Fibroblast of peridontal ligament (primary cell): ENCODE results near the gene KLF14.
"Not testable (repeated sequence)": the region's sequence is repeated elsewhere in the genome, so short reads cannot be mapped to it uniquely, and the experiment has no call there.

ENCODE experiments used
- DNase-seq: peaks from one replicate; pipeline ENCODE4 v3.0.0-alpha.2; 2010; ENCODE audit errors: extremely low read depth

KLF14 gene

DNA sequence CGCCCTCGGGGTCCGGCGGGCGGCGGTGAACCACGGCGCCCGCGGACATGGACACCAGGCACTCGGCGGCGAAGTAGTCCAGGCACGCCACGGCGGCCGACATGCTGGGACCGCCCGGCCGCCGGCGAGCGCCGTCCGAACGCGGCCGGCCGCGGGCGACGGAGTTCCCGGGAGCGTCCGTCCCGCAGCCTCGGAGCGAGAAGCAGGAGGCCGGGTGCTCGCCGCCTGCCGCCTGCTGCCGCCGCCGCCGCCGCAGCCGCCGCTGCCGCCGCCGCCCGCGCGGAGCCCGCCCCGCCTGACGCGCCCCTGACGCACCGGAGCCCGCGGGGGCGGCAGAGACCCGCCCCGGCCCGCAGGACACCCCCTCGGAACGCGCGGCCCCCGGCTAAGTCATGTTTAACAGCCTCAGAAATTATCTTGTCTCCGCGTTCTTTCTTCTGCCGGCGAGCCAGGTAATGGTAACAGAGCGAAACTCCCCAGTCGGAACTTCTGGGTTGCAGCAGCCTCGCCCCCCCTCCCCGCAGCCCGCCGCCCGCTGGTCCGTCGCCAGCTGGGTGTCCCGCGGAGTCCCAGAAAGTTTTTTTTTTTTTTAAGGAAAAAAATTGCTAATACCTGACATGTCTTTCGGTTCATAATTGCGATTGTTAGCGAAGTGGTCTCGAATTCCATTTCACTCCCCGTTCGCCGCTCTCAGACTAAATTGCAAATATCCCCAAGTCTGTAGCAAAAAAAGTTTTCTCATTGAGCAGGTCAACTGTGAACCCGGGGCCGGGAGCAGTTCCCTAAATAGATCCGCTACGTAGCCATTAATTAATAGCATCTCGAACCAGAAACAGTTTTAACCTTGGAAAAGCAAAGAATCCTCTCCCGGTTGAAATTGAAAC, at the start of gene KLF14:
TSS of gene KLF14 (minus strand) at position 277 of the 884 bp plus-strand sequence. CDS start at position 103, 174 bp downstream.
- DNase-seq: no peak

DNA sequence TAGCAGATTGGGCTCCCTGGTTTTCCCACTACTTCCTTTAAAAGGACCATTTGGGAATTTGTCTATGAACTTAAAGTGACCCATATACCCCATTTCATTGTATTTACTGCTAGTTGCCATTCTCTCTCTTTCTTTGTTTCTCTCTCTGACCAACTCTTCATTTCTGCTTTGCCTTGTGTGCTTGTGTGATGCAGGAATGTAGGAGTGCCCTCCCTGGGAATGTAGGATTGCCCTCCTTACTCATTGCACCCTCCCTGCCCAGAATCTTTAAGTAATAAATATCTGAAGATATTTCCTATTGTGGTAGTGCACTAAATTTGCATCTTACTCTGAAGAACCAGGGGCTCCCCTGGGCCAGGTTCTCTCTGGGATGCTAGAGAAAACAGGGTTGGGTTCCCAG, 47.3 kb upstream of the KLF14 start:
- no peak for DNase-seq

DNA sequence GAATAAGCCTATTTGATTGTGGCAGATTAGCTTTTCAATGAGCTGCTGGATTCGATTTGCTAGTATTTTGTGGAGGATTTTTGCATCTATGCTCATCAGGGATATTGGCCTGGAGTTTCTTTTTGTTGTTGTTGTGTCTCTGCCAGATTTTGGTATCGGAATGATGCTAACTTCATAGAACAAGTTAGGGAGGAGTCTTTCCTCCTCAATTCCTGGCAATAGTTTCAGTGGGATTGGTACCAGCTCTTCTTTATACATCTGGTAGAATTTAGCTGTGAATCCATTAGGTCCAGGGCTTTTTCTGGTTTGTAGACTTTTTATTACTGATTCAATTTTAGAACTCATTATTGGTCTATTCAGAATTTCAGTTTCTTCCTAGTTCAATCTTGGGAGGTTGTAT, 43.4 kb upstream of the KLF14 start:
- DNase-seq: no peak

DNA sequence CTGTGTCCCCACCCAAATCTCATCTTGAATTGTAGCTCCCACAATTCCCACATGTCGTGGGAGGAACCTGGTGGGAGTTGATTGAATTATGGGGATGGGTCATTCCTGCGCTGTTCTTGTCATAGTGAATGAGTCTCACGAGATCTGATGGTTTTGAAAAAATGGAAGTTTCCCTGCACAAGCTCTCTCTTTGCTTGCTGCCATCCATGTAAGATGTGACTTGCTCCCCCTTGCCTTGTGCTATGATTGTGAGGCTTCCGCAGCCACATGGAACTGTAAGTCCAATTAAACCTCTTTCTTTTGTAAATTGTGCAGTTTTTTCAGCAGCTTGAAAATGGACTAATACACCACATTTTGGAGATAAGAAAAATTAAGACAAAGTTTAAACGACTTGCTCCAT, 38.4 kb upstream of the KLF14 start:
- DNase-seq: not testable (repeated sequence)

DNA sequence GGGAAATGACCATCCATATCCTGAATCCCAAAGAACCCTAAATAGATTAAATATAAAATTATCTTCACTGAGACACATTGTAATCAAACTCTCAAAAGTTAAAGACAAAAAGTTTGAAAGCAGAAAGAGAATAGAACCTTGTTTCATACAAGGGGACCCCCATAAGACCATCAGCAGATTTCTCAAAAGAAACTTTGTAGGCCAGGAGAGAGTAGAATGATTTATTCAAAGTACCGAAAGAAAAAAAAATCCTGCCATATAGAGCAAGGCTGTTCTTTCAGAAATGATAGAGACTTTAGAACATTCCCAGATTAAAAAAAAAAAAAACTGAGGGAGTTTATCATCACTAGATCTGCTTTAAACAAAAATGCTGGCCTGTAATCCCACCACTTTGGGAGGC, 34.8 kb upstream of the KLF14 start:
- DNase-seq: no peak

DNA sequence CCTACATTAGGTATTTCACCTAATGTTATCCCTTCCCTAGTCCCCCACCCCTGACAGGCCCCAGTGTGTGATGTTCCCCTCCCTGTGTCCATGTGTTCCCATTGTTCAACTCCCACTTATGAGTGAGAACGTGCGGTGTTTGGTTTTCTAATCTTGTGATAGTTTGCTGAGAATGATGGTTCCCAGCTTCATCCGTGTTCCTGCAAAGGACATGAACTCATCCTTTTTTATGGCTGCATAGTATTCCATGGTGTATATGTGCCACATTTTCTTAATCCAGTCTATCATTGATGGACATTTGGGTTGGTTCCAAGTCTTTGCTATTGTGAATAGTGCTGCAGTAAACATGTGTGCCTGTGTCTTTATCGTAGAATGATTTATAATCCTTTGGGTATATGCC, 30.6 kb upstream of the KLF14 start:
- DNase-seq: not testable (repeated sequence)

DNA sequence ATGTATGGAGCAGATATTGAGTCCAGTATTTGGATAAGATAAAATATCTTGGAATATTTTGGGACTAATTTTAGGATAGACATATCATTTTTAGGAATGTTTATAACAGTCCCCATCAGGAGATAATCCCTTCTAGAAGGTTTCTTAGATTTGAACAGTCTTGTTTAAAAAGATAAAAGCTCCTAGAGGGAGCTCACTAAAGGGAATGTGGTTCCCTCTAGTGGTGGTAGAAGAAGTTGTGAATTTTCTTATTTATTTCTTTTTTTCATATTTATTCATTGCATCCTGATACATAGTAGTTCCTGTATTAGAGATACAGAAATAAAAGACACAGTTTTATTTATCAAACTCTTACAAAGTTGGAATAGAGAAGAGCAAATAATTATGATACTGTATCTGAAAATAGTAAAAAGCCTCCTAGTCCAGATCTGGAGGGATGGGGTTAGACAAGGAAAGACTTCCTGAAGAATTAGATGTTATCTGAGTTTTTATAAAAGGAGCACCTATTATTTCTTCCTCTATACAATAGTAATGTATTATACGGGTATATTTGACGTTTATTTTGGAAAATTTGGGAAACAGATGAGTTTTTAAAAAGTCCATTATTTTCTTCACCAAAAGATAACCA, 24.5 kb upstream of the KLF14 start:
- DNase-seq: peak; percentile 82

DNA sequence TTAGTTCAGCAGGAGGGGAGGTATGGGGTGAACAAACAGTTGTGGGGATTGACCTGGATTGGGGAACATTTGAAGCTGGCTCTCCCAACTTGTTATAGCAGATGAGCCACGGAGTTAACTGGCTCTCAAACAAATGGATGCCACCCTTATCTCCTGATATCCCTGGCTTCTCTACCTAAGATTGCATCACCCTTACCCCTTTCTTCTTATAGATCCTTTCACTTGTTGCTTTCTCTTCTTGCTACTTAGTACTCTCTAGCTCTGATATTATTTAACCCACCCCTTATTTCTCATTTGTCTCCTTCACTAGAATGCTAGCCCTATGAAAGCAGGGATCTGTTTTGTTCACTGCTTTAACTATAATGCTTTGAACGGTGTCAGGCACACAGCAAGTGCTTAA, 22.3 kb upstream of the KLF14 start:
- no peak for DNase-seq

DNA sequence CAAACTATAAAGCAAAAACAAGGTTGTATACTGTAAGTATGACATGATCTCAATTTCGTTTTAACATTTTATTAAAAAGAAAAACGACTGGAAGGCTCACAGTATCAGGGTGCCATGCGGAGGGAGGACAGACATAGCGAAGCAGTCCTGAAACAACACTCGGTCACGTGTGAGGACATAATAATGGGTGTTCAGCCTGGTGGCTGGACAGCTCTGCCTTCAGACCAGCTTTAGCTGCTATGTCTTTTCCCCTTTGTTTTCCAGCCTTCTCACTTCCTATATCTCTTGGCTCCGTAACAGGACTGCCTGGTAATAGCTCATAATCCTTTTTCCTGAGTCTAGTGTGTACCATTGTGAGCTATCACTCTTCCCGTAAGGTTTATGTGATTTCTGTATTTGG, 18.4 kb upstream of the KLF14 start:
- no peak for DNase-seq

DNA sequence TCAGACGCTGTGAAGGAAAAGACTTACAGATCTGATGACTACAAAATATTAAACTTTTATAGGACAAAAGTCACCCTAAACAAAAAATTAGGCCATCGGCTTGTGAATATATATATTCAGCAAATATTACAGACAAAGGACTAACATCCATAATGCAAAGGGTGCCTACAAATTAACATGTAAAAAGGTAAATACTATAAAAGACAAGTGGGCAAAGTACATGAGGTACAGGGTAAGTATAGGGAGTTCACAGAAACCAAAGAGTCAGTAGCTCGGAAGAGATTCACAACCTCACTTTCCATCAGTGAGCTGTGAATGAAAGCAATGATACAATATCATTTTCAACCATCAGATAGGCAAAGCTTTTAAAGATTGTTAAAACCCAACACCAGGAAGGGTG, 16.7 kb upstream of the KLF14 start:
- no peak for DNase-seq

DNA sequence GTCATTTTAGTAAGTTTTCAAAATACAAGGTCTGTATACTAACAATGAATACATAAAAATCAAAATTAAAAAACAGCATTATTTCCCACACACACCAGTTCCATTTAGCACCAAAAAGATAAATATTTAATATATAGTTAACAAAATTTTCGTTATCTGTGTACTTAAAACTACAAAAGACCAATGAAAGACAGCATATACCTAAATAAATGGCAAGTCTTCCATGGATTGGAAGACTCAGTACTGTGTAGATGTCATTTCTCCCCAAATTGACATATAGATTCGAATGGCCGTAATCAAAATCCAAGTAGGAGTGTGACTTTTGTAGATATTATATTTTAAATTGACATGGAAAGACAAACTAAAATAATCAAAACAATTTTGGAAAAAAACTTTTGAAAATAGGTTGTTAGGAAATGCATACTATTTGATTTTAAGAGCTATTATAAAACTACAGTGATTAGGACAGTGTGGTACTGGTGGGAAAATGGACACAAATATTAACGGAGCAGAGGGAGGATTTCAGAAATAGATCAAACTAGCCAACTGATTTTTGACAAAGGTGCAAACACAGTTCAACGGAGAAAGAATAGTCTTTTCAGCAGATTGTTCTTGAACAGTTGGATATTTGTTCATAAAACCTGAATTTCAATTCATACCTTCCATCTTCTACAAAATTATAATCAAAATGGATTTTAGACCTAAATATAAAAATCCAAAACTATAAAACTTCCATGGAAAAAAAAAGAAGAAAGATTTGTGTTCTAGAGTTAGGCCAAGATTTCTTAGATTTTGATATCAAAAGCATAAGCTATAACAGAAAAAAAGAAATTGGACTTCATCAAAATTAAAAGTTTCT, 14.8 kb upstream of the KLF14 start:
- no peak for DNase-seq

DNA sequence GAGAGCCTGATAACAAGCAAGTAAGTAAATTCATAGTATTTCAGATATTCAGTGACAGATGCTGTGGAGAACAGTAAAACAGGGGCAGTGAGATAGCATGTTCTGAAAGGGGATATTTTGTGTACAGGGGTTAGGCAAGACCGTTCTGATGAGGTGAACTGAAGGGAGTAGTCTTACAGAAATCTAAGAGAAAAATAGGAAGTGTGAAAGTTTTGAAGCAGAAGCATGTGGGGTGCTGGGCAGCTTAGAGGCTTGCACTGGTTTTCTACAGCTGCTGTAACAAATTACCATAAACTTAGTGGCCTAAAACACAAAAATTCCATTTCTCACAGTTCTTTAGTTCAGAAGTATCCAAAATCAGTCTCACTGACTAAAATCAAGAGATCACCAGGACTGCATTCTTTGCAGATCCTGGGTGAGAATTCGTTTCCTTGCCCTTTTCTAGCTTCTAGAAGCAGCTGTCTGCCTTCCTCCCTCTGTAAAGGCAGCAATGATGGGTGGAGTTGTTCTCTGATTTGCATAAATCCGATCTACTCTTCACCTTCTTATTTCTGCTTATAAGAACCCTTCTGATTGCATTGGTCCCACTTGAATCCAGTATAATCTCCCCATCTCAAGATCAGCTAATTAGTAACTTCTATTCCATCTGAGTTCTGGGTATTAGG, 7.5 kb upstream of the KLF14 start:
- DNase-seq: no peak

DNA sequence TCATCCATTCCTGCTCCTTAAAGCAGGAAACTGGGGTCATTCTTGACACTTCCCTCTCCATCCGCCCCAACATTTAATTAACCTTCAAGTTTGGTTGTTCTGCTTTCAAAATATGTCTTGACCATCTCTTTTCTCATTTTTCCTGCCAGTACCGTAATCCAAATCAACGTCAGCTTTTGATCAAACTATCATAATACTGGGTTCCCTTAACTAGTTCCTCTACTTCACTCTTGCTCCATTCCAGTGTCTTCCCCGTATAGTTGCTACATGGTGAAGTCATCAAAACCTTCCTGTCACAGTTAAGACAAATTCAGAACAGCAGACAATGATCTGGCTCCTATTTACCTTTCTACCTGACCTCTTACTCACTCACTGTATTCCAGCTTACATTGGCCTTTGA, 6.6 kb upstream of the KLF14 start:
- DNase-seq: no peak

DNA sequence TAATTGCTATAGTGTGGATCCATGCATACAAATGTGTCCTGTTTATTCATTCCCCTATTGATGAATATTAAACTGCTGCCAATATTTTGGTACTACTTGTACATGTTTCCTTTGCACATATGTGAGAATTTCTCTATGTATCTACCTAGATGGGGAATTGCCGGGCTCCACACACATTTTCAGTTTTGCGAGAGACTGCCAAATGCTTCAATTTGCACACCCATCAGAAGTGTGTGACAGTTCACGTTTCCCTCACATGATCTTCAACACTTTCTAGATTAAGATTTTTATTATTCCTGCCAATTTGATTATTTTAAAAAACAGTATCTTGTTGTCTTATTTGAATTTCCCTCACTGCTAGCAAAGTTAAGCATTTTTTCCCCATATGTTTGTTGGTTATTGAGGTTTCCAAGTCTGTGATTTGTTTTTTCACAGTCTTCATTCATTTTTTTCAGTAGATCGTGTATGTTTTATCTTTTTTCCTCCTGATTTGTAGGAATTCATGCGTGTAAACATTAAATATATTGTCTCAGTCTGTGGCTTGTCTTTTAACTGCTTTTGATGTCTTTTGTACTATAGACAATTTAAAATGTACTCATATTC, 2.4 kb upstream of the KLF14 start:
- DNase-seq: no peak

DNA sequence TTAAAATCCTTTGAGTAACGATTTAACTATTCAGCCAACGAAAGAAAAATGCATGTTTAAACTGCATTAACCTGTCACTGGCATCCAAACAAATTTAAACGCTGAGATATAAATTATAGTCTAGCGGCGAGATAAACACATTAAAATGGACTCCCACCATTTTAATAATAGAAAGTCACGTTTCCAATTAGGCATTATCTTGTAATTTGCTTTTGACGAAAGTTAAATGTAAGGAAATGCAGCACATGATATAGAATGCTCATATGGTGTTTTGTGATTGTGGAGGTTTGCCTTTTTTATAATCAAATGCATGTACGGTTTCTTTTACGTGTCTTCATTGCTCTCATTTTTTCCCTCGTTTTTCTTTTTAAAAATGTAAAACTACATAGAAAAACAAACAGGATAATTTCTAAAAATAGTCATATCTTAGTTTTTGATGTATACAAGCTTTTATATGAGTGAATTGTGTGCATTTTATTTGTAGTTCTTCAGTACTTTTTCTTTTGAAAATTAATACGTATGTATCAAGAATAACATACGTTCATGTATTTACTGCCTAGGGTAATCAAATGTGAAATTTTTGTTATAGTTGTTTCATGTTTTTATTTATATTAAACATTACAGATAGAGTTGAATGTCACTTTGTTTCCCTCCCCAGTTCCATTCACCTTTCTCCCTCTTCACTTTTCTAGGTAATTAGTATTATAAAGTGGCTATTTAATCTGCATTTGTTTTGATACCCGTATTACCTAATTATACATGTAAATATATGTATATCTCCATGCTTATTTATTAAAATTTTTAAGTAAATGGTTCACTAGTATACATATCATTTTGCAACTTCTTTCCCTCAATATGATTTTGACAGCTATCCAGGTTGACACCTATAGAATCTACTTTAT, 1.1 kb upstream of the KLF14 start:
- peak; percentile 14 for DNase-seq

DNA sequence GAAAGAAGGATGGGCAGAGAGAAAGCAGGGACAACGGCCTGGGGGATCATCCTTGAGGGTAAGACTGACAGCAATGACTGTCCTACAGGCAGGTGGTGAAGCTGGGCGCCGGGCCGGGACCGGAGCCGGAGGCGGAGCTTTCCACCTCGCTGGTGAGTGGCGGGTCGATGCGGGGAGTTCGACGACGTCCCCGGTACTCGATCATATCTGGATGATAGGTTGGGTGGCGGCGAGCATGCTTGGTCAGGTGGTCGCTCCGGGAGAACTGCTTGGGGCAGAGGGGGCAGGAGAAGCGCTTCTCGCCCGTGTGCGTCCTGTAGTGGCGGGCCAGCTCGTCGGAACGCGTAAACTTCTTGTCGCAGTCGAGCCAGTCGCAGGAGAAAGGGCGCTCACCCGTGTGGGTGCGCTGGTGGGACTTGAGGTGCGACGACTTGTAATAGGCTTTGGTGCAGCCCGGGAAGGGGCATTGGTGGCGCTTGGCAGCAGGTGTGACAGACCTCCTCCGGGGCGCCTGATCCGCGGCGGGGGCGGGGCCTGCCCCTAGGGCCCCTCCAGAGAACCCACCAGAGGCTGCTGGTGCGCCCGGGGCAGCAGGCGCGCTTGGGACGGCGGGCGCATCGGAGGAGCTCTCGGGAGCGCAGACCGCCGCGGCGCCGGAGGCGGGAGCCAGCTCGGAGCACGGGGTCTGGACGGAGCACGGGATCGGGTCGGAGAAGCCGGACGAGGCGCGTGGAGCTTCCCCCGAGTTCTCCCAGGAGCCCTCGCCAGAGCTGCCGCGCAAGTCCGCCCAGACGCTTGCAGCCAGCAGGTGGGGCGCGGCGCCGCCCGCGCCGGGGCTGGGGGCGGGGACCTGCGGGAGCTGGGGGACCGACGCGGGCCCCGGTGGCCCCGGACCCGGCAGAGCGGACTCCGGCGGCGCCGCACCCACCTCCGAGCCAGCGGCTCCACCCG, 752 bp downstream of the KLF14 start:
- DNase-seq: no peak

DNA sequence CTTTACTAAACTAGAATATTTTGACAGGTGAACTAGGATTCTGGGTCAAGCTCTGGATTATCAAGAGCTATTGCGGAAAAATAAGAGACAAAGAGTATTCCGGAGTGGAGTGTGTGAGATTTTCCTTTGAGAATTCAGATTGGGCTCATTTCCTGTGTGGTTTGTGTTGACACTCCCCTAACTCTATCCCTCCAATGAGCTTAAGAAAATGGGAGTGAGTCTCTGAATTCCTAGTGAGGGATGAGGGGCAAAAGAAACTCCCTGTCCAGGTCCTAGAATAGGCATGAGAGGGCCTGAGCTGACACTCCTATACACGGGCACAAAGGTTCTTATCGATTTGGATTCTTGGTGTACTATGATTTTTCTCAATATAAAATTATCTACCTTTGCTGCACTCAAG, 10.2 kb downstream of the KLF14 start:
- DNase-seq: no peak

DNA sequence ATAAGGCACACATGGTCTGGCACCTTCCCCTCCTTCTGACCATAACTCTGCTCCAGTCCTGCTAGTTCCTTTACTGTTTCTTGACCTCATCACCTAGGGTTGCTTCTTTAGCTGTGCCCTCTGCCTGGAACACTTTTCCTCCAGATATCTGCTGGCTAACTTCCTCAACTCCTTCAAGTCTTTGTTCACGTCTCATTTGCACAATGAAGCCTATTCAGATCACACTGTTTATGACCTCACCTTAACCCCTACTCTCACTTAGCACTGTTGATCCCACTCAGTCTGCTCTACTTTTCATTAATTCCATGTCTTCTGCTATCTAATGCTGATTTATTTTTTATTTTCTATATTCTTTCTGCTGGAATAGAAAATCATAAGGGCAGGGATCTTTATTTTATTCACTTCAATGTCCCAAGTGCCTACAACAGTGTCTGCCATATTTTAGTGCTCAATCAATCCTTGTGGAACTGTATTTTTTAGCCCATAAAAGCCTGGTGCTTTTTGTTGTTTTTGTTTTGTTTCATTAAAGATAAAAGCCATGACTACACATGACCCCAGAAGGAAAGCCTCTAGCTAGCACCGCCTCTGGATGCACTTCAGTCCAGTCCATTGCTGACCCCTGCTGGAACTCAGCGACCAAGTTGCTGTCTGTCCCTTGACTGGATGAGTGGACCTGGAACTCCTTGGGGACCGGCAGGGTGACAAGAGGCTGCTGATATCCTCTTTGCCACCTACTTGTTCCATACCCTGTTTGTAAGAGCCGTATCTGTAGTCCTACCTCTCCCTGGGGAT, 12.3 kb downstream of the KLF14 start:
- DNase-seq: peak; percentile 71
